Prostate gland (tissue), 2 donors: ENCODE data around the gene EML1. TPM values are rescaled to one million over a fixed set of nuclear protein-coding genes. Genes with fewer than 3 reads are reported as not detected.

Source experiments
- DNase-seq: peaks from one replicate; pipeline ENCODE4 v3.0.0-alpha.2; 2019; ENCODE audit warnings: low spot score
- H3K27ac ChIP-seq, 2 donors: fragments of 200-600 bp; sonication (generic); 2 replicates each; pipeline ENCODE4 v1.5.1; 2017 to 2019
- H3K27me3 ChIP-seq: fragments of 200-600 bp; sonication (generic); replicated peaks from 2 replicates; pipeline ENCODE4 v1.5.1; 2019; ENCODE audit not compliant: insufficient read depth
- H3K36me3 ChIP-seq, 2 donors: fragments of 200-600 bp; sonication (generic); 1 replicate in 1 of 2; 2 replicates in 1 of 2; pipeline versions ENCODE4 v1.5.1 to v1.8.1; 2017 to 2019
- H3K4me1 ChIP-seq: fragments of 200-600 bp; sonication (generic); replicated peaks from 2 replicates; pipeline ENCODE4 v1.5.1; 2019
- H3K4me3 ChIP-seq, 2 donors: fragments of 200-600 bp; sonication (generic); 2 replicates each; pipeline ENCODE4 v1.5.1; 2017 to 2019
- H3K9me3 ChIP-seq: fragments of 200-600 bp; sonication (generic); 2 replicates; pipeline ENCODE4 v1.5.1; 2017
- CTCF ChIP-seq, 4 experiments: fragments of 200-600 bp in 2 of 4; fragments of 450-650 bp in 2 of 4; sonication (generic) in 2 of 4; IDR thresholded peaks; 1 replicate in 3 of 4; 2 replicates in 1 of 4; pipeline ENCODE4 v1.5.1; 2016 to 2019; ENCODE audit warnings: antibody characterized with exemption in 4 of 4, mild to moderate bottlenecking in 2 of 4, moderate library complexity in 2 of 4
- POLR2A ChIP-seq: fragments of 450-650 bp; IDR thresholded peaks from one replicate; pipeline ENCODE4 v1.6.1; 2016; ENCODE audit warnings: antibody characterized with exemption, mild to moderate bottlenecking
- POLR2AphosphoS5 ChIP-seq: sonication (generic); formaldehyde crosslinking; IDR thresholded peaks from one replicate; pipeline ENCODE4 v1.6.1; 2017; ENCODE audit warnings: antibody characterized with exemption
- WGBS: methylation state at CpG from one replicate; pipeline ENCODE4 v1.1.5; 2018; 5-methylcytosine and 5-hydroxymethylcytosine counted together
- intact Hi-C: fragments of 100-400 bp; cut with DNase I; formaldehyde crosslinking; loops from one replicate; pipeline ENCODE4 v1.14.2; 2022
- total RNA-seq, 2 donors: library from RNA; depleted of rRNA; stranded (reverse); fragments of >200 nt; gene quantifications; one replicate each; pipeline ENCODE4 v1.1.0, GENCODE V29; 2016

Gene EML1
- total RNA-seq, 2 donors from 2014 or later = 7.0 to 31.8 TPM

- Histone ChIP-seq H3K27ac (no peak overlapping the region), H3K36me3 (no peaks in the 10 kb centered on the region), H3K9me3 (no peaks in the 10 kb centered on the region), H3K4me1 (no peaks in the 10 kb centered on the region), H3K27me3 (no peaks in the 10 kb centered on the region), H3K4me3 (no peak overlapping the region)
- DNase-seq = no peak
- TF ChIP-seq CTCF (IDR thresholded peaks at IDR 0.05) = no peak
- TF ChIP-seq POLR2AphosphoS5 = no peak
- no peak for TF ChIP-seq POLR2A
- WGBS = 92% methylated on average over 9 of the region's 9 CpGs
- intact Hi-C loops = loop anchor here (5.0 to 10.0 kb wide), 2 partner anchors 93 to 205 kb away; partner anchors contain the start of genes CYP46A1 and EML1
Measured at GRCh38 chr14:99887407-99887806, 94.2 kb downstream of the EML1 start.

- no peak overlapping the region for H3K27ac ChIP-seq
- H3K27me3 ChIP-seq = no peaks in the 10 kb centered on the region
- DNase-seq = no peak
- H3K9me3 ChIP-seq = no peaks in the 10 kb centered on the region
- 88% methylated on average over 5 of the region's 5 CpGs for WGBS
- no peak overlapping the region for H3K4me3 ChIP-seq
- TF ChIP-seq POLR2A (no peak), CTCF (IDR thresholded peaks at IDR 0.05) (no peak), POLR2AphosphoS5 (no peak)
- no peaks in the 10 kb centered on the region for H3K36me3 ChIP-seq
- intact Hi-C loops = loop anchor here (5.0 to 10.0 kb wide), 2 partner anchors 93 to 206 kb away; partner anchors contain the start of genes CYP46A1 and EML1
- no peaks in the 10 kb centered on the region for H3K4me1 ChIP-seq
Measured at GRCh38 chr14:99888149-99888548, 94.9 kb downstream of the EML1 start.

- no peak overlapping the region for H3K4me3 ChIP-seq
- WGBS = 92% methylated on average over 11 of the region's 11 CpGs
- H3K27me3 ChIP-seq = no peaks in the 10 kb centered on the region
- intact Hi-C loops = loop anchor here (5.0 to 10.0 kb wide), 2 partner anchors 94 to 207 kb away; partner anchors contain the start of genes CYP46A1 and EML1
- H3K36me3 ChIP-seq = no peaks in the 10 kb centered on the region
- TF ChIP-seq POLR2A = no peak
- TF ChIP-seq CTCF (IDR thresholded peaks at IDR 0.05) = no peak
- TF ChIP-seq POLR2AphosphoS5 = no peak
- H3K9me3 ChIP-seq = no peaks in the 10 kb centered on the region
- H3K4me1 ChIP-seq = no peaks in the 10 kb centered on the region
- DNase-seq = no peak
- no peak overlapping the region for H3K27ac ChIP-seq
Measured at GRCh38 chr14:99889268-99889667, 96.1 kb downstream of the EML1 start.

- Histone ChIP-seq H3K27me3 (no peaks in the 10 kb centered on the region), H3K27ac (no peak overlapping the region), H3K36me3 (no peaks in the 10 kb centered on the region), H3K4me3 (no peak overlapping the region), H3K9me3 (no peaks in the 10 kb centered on the region), H3K4me1 (no peaks in the 10 kb centered on the region)
- WGBS = 59% methylated on average over 2 of the region's 2 CpGs
- TF ChIP-seq CTCF (IDR thresholded peaks at IDR 0.05) (no peak), POLR2AphosphoS5 (no peak), POLR2A (no peak)
- no peak for DNase-seq
- intact Hi-C loops = loop anchor here (10.0 kb wide), 1 partner anchor 376 kb away; no protein-coding TSS in a partner anchor
Measured at GRCh38 chr14:99891266-99891665, 98.1 kb downstream of the EML1 start.

- Histone ChIP-seq H3K27ac (no peak overlapping the region), H3K4me1 (no peaks in the 10 kb centered on the region), H3K27me3 (no peaks in the 10 kb centered on the region), H3K36me3 (no peaks in the 10 kb centered on the region), H3K9me3 (no peaks in the 10 kb centered on the region), H3K4me3 (no peak overlapping the region)
- 82% methylated on average over 10 of the region's 10 CpGs for WGBS
- intact Hi-C loops = loop anchor here (10.0 kb wide), 1 partner anchor 377 kb away; no protein-coding TSS in a partner anchor
- TF ChIP-seq POLR2AphosphoS5 = no peak
- TF ChIP-seq POLR2A = no peak
- TF ChIP-seq CTCF (IDR thresholded peaks at IDR 0.05) = no peak
- DNase-seq = no peak
Measured at GRCh38 chr14:99891900-99892299, 98.7 kb downstream of the EML1 start.
